Gastroesophageal sphincter (tissue), 4 donors: Measurements from ENCODE around the gene RAB6C. TPM values are rescaled to one million over a fixed set of nuclear protein-coding genes. Genes with fewer than 3 reads are reported as not detected.
A peak's percentile ranks its signal among the peaks of the same experiment; 100 is the strongest.
"Not testable (repeated sequence)": the region's sequence is repeated elsewhere in the genome, so short reads cannot be mapped to it uniquely, and the experiment has no call there.

Experiments used
- ATAC-seq: fragments of 150-250 bp; one replicate; pipeline ENCODE4 v1.9.1; 2016; ENCODE audit warnings: mild to moderate bottlenecking, moderate library complexity
- H3K27ac ChIP-seq, 4 donors: fragments of 200-600 bp; sonication (generic) in 3 of 4; 1 replicate in 3 of 4; 2 replicates in 1 of 4; pipeline ENCODE4 v1.5.1; 2016 to 2019
- H3K27me3 ChIP-seq: fragments of 200-600 bp; sonication (generic); one replicate; pipeline ENCODE4 v1.5.1; 2019
- H3K36me3 ChIP-seq, 2 donors: fragments of 200-600 bp; sonication (generic); one replicate each; pipeline ENCODE4 v1.5.1; 2019; ENCODE audit warnings: control low read depth in 1 of 2
- H3K4me1 ChIP-seq, 3 donors: fragments of 200-600 bp; sonication (generic); 1 replicate in 2 of 3; 2 replicates in 1 of 3; pipeline ENCODE4 v1.5.1; 2016 to 2019; ENCODE audit warnings: control low read depth in 2 of 3
- H3K4me3 ChIP-seq, 2 donors: fragments of 200-600 bp; sonication (generic); one replicate each; pipeline ENCODE4 v1.5.1; 2019; ENCODE audit warnings: mild to moderate bottlenecking in 1 of 2, moderate library complexity in 1 of 2
- H3K9me3 ChIP-seq, 3 donors: fragments of 200-600 bp; sonication (generic); one replicate each; pipeline ENCODE4 v1.5.1; 2017 to 2019; ENCODE audit warnings: control low read depth in 2 of 3
- EP300 ChIP-seq: sonication (generic); formaldehyde crosslinking; IDR thresholded peaks from one replicate; pipeline ENCODE4 v1.6.1; 2017; ENCODE audit warnings: antibody characterized with exemption, mild to moderate bottlenecking
- POLR2A ChIP-seq, 2 donors: fragments of 450-650 bp; IDR thresholded peaks; one replicate each; pipeline ENCODE4 v1.6.1; 2017; ENCODE audit warnings: antibody characterized with exemption in 2 of 2, mild to moderate bottlenecking in 2 of 2, moderate library complexity in 1 of 2
- POLR2AphosphoS5 ChIP-seq: sonication (generic); formaldehyde crosslinking; IDR thresholded peaks from one replicate; pipeline ENCODE4 v1.6.1; 2017; ENCODE audit warnings: antibody characterized with exemption
- WGBS, 2 donors: methylation state at CpG; one replicate each; pipeline ENCODE4 v1.1.5; 2018; ENCODE audit warnings: low coverage in 1 of 2; 5-methylcytosine and 5-hydroxymethylcytosine counted together
- total RNA-seq, 4 donors: library from RNA; depleted of rRNA; stranded (reverse); fragments of >200 nt; gene quantifications; one replicate each; pipeline ENCODE4 v1.1.0, GENCODE V29; 2016
- TF ChIP-seq, protein P1 (sequence below), 4 experiments: fragments of 200-600 bp in 2 of 4; fragments of 450-650 bp in 2 of 4; sonication (generic) in 1 of 4; IDR thresholded peaks; one replicate each; pipeline ENCODE4 v1.5.1; 2017 to 2019; ENCODE audit warnings: antibody characterized with exemption in 4 of 4, mild to moderate bottlenecking in 2 of 4, moderate library complexity in 2 of 4

Gene RAB6C
- 1 to 10 TPM in 1 of 4 donors, under 1 TPM in 2, not detected in 1; 0.42 to 1.9 (median 0.46) TPM for total RNA-seq

DNA sequence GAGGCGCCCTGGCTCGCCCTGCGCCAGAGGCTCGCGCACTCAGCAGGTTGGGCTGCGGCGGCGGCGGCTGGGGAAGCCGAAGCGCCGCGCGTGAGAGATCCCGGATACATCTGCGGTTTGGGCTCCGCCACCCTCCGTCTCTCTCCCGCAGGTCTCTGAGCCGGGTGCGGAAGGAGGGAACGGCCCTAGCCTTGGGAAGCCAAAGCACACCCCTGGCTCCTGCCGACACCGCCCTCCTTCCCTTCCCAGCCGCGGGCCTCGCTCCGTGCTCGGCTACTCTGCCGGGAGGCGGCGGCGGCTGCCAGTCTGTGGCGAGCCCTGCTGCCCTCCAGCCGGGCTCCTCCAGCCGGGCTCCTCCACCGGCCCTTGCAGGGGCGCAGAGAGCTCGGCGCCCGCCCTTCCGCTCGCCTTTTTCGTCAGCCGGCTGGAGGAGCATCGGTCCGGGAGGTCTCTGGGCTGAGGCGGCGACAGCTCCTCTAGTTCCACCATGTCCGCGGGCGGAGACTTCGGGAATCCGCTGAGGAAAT is at the start of gene RAB6C:
RAB6C (plus strand) TSS at position 38 of the 527 bp plus-strand sequence; CDS start at position 488, 450 bp downstream.
- not testable (repeated sequence) for H3K4me1 ChIP-seq, H3K27me3 ChIP-seq, H3K36me3 ChIP-seq, H3K9me3 ChIP-seq
- H3K27ac ChIP-seq: peak within 1 kb of the TSS; percentile 82 to 99 (median 86)
- peak; percentile 19 to 26 for TF ChIP-seq POLR2A (IDR thresholded peaks at IDR 0.05)
- TF ChIP-seq, protein P1, sequence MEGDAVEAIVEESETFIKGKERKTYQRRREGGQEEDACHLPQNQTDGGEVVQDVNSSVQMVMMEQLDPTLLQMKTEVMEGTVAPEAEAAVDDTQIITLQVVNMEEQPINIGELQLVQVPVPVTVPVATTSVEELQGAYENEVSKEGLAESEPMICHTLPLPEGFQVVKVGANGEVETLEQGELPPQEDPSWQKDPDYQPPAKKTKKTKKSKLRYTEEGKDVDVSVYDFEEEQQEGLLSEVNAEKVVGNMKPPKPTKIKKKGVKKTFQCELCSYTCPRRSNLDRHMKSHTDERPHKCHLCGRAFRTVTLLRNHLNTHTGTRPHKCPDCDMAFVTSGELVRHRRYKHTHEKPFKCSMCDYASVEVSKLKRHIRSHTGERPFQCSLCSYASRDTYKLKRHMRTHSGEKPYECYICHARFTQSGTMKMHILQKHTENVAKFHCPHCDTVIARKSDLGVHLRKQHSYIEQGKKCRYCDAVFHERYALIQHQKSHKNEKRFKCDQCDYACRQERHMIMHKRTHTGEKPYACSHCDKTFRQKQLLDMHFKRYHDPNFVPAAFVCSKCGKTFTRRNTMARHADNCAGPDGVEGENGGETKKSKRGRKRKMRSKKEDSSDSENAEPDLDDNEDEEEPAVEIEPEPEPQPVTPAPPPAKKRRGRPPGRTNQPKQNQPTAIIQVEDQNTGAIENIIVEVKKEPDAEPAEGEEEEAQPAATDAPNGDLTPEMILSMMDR (IDR thresholded peaks at IDR 0.05): peak in 1 of 4 experiments; percentile 14
- 0% methylated on average over 3 of the region's 54 CpGs; no CpG with 5 or more reads in 1 of the 2 donors for WGBS, 2 donors
- peak; percentile 89 for ATAC-seq
- peak within 1 kb of the TSS; percentile 60 to 94 for H3K4me3 ChIP-seq

DNA sequence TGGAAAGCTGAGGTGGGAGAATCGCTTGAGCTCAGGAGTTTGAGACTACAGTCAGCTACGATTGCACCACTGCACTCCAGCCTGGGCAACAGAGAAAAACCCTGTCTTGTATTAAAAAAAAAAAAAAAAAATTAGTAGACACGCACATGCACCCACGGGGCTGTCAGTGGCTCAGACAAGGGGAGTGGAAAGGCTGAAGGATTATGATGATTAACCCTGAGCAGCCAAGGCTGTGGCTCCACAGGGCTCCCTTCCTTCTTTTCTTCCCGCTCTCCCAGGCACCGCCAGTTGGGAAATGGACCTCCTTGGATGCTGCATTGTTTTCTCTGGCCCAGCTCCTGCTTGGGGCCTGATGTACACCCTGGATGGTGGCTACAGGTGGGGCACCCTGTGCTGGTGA is 49.0 kb upstream of the RAB6C start:
- WGBS, 2 donors: 46 to 80% methylated on average over 1 to 5 of the region's 6 CpGs
- Histone ChIP-seq H3K27ac (no peak overlapping the region), H3K27me3 (peaks cover 58% of the 10 kb centered on the region), H3K4me3 (no peak overlapping the region), H3K4me1 (peaks cover 0 to 8% (median 0%) of the 10 kb centered on the region in 3 donors), H3K36me3 (no peaks in the 10 kb centered on the region), H3K9me3 (no peaks in the 10 kb centered on the region)
- ATAC-seq: no peak
- TF ChIP-seq EP300: no peak
- no peak for TF ChIP-seq POLR2AphosphoS5
- no peak for TF ChIP-seq POLR2A (IDR thresholded peaks at IDR 0.05)
- TF ChIP-seq, protein P1 (IDR thresholded peaks at IDR 0.05): no peak

- H3K36me3 ChIP-seq, ATAC-seq, H3K9me3 ChIP-seq, H3K4me1 ChIP-seq, H3K27ac ChIP-seq, H3K4me3 ChIP-seq: not testable (repeated sequence)
- peaks cover 64% of the 10 kb centered on the region for H3K27me3 ChIP-seq
- 9 to 22% methylated on average over 4 to 6 of the region's 8 CpGs for WGBS, 2 donors
These were observed 46.1 kb upstream of the RAB6C start for GRCh38 chr2:129933387-129933786.

- no peak for ATAC-seq
- TF ChIP-seq EP300 (no peak), POLR2A (IDR thresholded peaks at IDR 0.05) (no peak), POLR2AphosphoS5 (no peak)
- TF ChIP-seq, protein P1 (IDR thresholded peaks at IDR 0.05): no peak
- H3K27ac ChIP-seq: peak overlapping the region in 1 of 4 donors; percentile 26
- H3K4me1 ChIP-seq: peaks cover 0 to 8% (median 0%) of the 10 kb centered on the region in 3 donors
- no peaks in the 10 kb centered on the region for H3K9me3 ChIP-seq
- H3K27me3 ChIP-seq: peaks cover 68% of the 10 kb centered on the region
- peak overlapping the region in 1 of 2 donors; percentile 34 for H3K4me3 ChIP-seq
- WGBS, 2 donors: 0 to 32% methylated on average over 2 to 3 of the region's 41 CpGs
- H3K36me3 ChIP-seq: no peaks in the 10 kb centered on the region
These were observed 45.2 kb upstream of the RAB6C start for GRCh38 chr2:129934044-129934822.

- Histone ChIP-seq H3K4me1 (peaks cover 0 to 8% (median 0%) of the 10 kb centered on the region in 3 donors), H3K9me3 (no peaks in the 10 kb centered on the region), H3K4me3 (no peak overlapping the region), H3K27me3 (peaks cover 61% of the 10 kb centered on the region), H3K27ac (no peak overlapping the region), H3K36me3 (no peaks in the 10 kb centered on the region)
- TF ChIP-seq POLR2A (IDR thresholded peaks at IDR 0.05): no peak
- TF ChIP-seq, protein P1 (IDR thresholded peaks at IDR 0.05): no peak
- TF ChIP-seq EP300: no peak
- TF ChIP-seq POLR2AphosphoS5: no peak
- WGBS, 2 donors: 29 to 80% methylated on average over 1 of the region's 1 CpG
- no peak for ATAC-seq
These were observed 44.3 kb upstream of the RAB6C start for GRCh38 chr2:129935118-129935517.
